GM12878 (cell line): ENCODE measurements around the gene BCS1L. TPM values are rescaled to one million over a fixed set of nuclear protein-coding genes. Genes with fewer than 3 reads are reported as not detected.

ENCODE experiments used
- ATF7 ChIP-seq: fragments of 450-650 bp; IDR thresholded peaks from 2 replicates; pipeline ENCODE4 v1.6.1; 2016; ENCODE audit warnings: low read depth, mild to moderate bottlenecking
- CEBPB ChIP-seq, 2 experiments: fragments of 150-350 bp in 1 of 2; IDR thresholded peaks; 2 replicates each; pipeline ENCODE4 v1.6.1; 2012 to 2014; ENCODE audit warnings: low read depth in 2 of 2, low read length in 2 of 2, borderline replicate concordance in 1 of 2, inconsistent platforms in 1 of 2
- CREM ChIP-seq: IDR thresholded peaks from 2 replicates; pipeline ENCODE4 v1.6.1; 2014; ENCODE audit warnings: antibody characterized with exemption, low read depth
- E2F4 ChIP-seq: IDR thresholded peaks from 2 replicates; pipeline ENCODE4 v1.6.1; 2012; ENCODE audit warnings: low read depth, low read length, improper control_type of control experiment
- EED ChIP-seq: sonication (generic); IDR thresholded peaks from 2 replicates; pipeline ENCODE4 v1.6.1; 2016; ENCODE audit warnings: antibody characterized with exemption, low read depth
- HCFC1 ChIP-seq: fragments of 150-350 bp; IDR thresholded peaks from 2 replicates; pipeline ENCODE4 v1.6.1; 2014; ENCODE audit warnings: low read length
- HDGF ChIP-seq: fragments of 450-650 bp; IDR thresholded peaks from 2 replicates; pipeline ENCODE4 v1.6.1; 2016; ENCODE audit warnings: antibody characterized with exemption
- KAT2A ChIP-seq: conservative IDR thresholded peaks from 2 replicates; pipeline ENCODE4 v1.6.1; 2011; ENCODE audit warnings: low read depth, low read length; ENCODE audit not compliant: control insufficient read depth
- KDM1A ChIP-seq: fragments of 200-600 bp; sonication (generic); IDR thresholded peaks from 2 replicates; pipeline ENCODE4 v1.6.1; 2016; ENCODE audit warnings: borderline replicate concordance
- RAD51 ChIP-seq: fragments of 450-650 bp; IDR thresholded peaks from 2 replicates; pipeline ENCODE4 v1.6.1; 2016; ENCODE audit warnings: moderate library complexity, mild to moderate bottlenecking, inconsistent platforms
- SIN3A ChIP-seq: IDR thresholded peaks from 2 replicates; pipeline ENCODE4 v1.6.1; 2012; ENCODE audit warnings: low read depth, low read length, improper control_type of control experiment
- STAT3 ChIP-seq: IDR thresholded peaks from 2 replicates; pipeline ENCODE4 v1.6.1; 2011; ENCODE audit warnings: low read depth, low read length, improper control_type of control experiment
- SUPT20H ChIP-seq: IDR thresholded peaks from 2 replicates; pipeline ENCODE4 v1.6.1; 2011; ENCODE audit warnings: low read depth, mild to moderate bottlenecking, low read length, moderate library complexity, borderline replicate concordance; ENCODE audit not compliant: control insufficient read depth
- TAF1 ChIP-seq: IDR thresholded peaks from 2 replicates; pipeline ENCODE4 v1.6.1; 2011; ENCODE audit warnings: mild to moderate bottlenecking, low read depth, low read length, borderline replicate concordance
- TCF3 ChIP-seq: IDR thresholded peaks from 2 replicates; pipeline ENCODE4 v1.6.1; 2012; ENCODE audit warnings: low read depth, mild to moderate bottlenecking, low read length, borderline replicate concordance; ENCODE audit not compliant: insufficient read depth
- ZBTB40 ChIP-seq: fragments of 450-650 bp; IDR thresholded peaks from 2 replicates; pipeline ENCODE4 v1.6.1; 2016; ENCODE audit warnings: mild to moderate bottlenecking, moderate library complexity, borderline replicate concordance
- ZNF217 ChIP-seq: fragments of 450-650 bp; IDR thresholded peaks from 2 replicates; pipeline ENCODE4 v1.6.1; 2017; ENCODE audit warnings: antibody characterized with exemption, mild to moderate bottlenecking
- ZSCAN29 ChIP-seq: fragments of 450-650 bp; IDR thresholded peaks from 2 replicates; pipeline ENCODE4 v1.6.1; 2017; ENCODE audit warnings: mild to moderate bottlenecking, moderate library complexity
- polyA plus RNA-seq, 11 experiments: library from polyadenylated mRNA; depleted of rRNA in 4 of 11; unstranded in 6 of 11; stranded (reverse) in 5 of 11; fragments of >200 nt; fragmentation: Nextera tagmentation in 4 of 11; fragmentation: Illumina TruSeq in 1 of 11; extraction: Ambion mirVana in 4 of 11; extraction: Trizol in 1 of 11; gene quantifications; 1 replicate in 1 of 11; 2 replicates in 10 of 11; pipeline versions ENCODE4 v1.2.1 to v1.2.3, GENCODE V29; 2011 to 2016; ENCODE audit warnings: inconsistent platforms in 2 of 11, missing spikeins in 2 of 11, low read depth in 1 of 11
- total RNA-seq, 4 experiments: library from RNA; depleted of rRNA in 3 of 4; stranded (reverse); fragments of >200 nt in 3 of 4; fragmentation: Illumina TruSeq in 1 of 4; extraction: Trizol in 1 of 4; gene quantifications; 2 replicates each; pipeline versions ENCODE4 v1.2.1 to v1.2.3, GENCODE V29; 2013 to 2021
- TF ChIP-seq, protein P1 (sequence below): IDR thresholded peaks from 2 replicates; pipeline ENCODE4 v1.6.1; 2011; ENCODE audit warnings: borderline replicate concordance, low read depth, mild to moderate bottlenecking, moderate library complexity, mixed read lengths, low read length; ENCODE audit not compliant: insufficient read depth; ENCODE audit errors: extremely low read length
- TF ChIP-seq, protein P2 (sequence below): fragments of 150-350 bp; IDR thresholded peaks from 2 replicates; pipeline ENCODE4 v1.6.1; 2014; ENCODE audit warnings: mild to moderate bottlenecking, low read depth, low read length

The BCS1L gene
- total and polyA plus RNA-seq, 10 of the 15 experiments (the other 5 are each of a cell fraction or from before 2014, with no cell fraction given) = 40.4 to 114 (median 65.2) TPM

DNA sequence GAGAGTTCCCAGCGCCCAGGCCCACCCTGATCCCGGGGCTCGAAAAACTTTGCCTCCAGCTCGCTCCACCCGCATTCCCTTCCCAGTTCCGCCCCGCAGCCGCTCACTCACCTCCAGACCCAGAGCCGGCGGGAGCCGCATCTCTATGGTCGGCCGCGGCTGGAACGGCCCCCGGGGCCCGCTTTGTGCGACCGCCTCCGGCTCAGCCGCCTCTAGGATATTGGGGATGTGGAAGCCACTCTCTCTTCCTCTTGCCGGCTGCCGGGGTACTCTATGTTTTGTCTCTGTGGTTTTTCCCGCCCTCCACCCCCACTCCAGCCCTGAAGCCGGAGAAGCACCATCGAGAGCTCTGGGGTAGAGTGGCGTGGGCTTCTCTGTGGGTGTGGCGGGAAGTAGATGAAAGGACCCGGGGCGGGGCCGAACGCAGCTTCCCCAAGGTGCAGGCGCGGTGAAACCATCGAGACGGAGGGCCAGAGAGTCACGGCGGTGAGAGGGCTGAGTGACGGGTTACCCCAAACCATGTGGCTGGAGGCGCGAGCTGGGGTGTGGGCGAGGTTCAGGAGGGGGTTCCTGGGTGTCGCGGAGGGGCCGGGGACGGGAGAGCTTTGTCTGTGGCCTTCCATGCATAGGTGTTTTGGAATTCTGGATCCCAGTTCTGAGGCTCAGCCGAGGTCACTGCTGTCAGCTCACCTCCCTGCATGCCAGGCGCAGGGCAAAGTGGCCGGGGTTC is at the start of gene BCS1L, which contains the start of gene ZNF142 (continued):
- TF ChIP-seq ZBTB40 (peak; percentile 78; the same call in 1 of the 2 replicates), TAF1 (no peak), HCFC1 (peak; percentile 40; the same call in 1 of the 2 replicates), SIN3A (0 out of 2 replicates have a peak, but pooled peaks have one; percentile 82), ZNF217 (no peak), EED (no peak), TCF3 (no peak), HDGF (peak; percentile 61; the same call in 1 of the 2 replicates), KDM1A (no peak), SUPT20H (no peak), E2F4 (peak; percentile 70; the same call in 1 of the 2 replicates), RAD51 (peak; percentile 51; the same call in 1 of the 2 replicates), CREM (peak; percentile 65), KAT2A (no peak), STAT3 (no peak), ZSCAN29 (no peak), CEBPB (IDR thresholded peaks at IDR 0.05; ENCODE audit: borderline replicate concordance in 1 of 2, low read depth in 2 of 2, low read length in 2 of 2) (no peak), ATF7 (peak; percentile 35; the same call in 1 of the 2 replicates)
- TF ChIP-seq, protein P1, sequence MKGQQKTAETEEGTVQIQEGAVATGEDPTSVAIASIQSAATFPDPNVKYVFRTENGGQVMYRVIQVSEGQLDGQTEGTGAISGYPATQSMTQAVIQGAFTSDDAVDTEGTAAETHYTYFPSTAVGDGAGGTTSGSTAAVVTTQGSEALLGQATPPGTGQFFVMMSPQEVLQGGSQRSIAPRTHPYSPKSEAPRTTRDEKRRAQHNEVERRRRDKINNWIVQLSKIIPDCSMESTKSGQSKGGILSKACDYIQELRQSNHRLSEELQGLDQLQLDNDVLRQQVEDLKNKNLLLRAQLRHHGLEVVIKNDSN = no peak
- TF ChIP-seq, protein P2, sequence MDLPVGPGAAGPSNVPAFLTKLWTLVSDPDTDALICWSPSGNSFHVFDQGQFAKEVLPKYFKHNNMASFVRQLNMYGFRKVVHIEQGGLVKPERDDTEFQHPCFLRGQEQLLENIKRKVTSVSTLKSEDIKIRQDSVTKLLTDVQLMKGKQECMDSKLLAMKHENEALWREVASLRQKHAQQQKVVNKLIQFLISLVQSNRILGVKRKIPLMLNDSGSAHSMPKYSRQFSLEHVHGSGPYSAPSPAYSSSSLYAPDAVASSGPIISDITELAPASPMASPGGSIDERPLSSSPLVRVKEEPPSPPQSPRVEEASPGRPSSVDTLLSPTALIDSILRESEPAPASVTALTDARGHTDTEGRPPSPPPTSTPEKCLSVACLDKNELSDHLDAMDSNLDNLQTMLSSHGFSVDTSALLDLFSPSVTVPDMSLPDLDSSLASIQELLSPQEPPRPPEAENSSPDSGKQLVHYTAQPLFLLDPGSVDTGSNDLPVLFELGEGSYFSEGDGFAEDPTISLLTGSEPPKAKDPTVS = no peak
